ENCODE results near the gene LRP5.

DNA sequence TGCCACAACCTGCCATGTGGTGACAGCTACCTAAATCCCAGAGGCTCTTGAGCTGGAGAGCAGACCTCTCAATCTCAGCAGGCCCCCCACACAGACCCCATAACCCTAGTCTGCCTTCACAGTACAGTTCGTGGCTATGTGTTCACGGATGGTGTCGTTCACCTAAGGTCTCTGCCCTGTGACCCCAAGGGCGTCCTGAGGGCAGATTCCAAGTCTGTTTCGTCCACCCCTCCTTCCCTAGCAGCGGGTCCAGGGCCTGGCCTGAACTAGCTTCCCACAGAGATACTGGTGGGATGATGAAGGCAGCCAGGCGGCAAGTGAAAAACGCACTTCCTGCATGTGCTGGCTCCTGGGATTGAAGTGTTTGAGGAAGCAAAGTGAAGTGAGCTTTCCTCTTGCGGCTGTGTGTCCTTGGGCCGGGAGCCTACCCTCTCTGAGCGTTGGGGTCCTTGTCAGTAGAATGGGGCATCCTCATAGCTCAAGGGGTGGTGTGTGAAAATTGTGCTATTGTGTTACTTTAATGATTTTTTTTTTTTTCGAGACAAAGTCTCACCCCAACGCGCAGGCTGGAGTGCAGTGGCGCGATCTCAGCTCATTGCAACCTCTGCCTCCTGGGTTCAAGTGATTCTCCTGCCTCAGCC lies 70.1 kb downstream of the LRP5 start:
- TF ChIP-seq, protein P1, sequence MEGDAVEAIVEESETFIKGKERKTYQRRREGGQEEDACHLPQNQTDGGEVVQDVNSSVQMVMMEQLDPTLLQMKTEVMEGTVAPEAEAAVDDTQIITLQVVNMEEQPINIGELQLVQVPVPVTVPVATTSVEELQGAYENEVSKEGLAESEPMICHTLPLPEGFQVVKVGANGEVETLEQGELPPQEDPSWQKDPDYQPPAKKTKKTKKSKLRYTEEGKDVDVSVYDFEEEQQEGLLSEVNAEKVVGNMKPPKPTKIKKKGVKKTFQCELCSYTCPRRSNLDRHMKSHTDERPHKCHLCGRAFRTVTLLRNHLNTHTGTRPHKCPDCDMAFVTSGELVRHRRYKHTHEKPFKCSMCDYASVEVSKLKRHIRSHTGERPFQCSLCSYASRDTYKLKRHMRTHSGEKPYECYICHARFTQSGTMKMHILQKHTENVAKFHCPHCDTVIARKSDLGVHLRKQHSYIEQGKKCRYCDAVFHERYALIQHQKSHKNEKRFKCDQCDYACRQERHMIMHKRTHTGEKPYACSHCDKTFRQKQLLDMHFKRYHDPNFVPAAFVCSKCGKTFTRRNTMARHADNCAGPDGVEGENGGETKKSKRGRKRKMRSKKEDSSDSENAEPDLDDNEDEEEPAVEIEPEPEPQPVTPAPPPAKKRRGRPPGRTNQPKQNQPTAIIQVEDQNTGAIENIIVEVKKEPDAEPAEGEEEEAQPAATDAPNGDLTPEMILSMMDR (conservative IDR thresholded peaks at IDR 0.05; ENCODE audit: low read depth in 2 of 2) = no peak
- TF ChIP-seq, protein P2, sequence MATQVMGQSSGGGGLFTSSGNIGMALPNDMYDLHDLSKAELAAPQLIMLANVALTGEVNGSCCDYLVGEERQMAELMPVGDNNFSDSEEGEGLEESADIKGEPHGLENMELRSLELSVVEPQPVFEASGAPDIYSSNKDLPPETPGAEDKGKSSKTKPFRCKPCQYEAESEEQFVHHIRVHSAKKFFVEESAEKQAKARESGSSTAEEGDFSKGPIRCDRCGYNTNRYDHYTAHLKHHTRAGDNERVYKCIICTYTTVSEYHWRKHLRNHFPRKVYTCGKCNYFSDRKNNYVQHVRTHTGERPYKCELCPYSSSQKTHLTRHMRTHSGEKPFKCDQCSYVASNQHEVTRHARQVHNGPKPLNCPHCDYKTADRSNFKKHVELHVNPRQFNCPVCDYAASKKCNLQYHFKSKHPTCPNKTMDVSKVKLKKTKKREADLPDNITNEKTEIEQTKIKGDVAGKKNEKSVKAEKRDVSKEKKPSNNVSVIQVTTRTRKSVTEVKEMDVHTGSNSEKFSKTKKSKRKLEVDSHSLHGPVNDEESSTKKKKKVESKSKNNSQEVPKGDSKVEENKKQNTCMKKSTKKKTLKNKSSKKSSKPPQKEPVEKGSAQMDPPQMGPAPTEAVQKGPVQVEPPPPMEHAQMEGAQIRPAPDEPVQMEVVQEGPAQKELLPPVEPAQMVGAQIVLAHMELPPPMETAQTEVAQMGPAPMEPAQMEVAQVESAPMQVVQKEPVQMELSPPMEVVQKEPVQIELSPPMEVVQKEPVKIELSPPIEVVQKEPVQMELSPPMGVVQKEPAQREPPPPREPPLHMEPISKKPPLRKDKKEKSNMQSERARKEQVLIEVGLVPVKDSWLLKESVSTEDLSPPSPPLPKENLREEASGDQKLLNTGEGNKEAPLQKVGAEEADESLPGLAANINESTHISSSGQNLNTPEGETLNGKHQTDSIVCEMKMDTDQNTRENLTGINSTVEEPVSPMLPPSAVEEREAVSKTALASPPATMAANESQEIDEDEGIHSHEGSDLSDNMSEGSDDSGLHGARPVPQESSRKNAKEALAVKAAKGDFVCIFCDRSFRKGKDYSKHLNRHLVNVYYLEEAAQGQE (IDR thresholded peaks at IDR 0.05; ENCODE audit: unreplicated experiment) = no peak
- TF ChIP-seq CREB1 (CRISPR knock-in tag; IDR thresholded peaks at IDR 0.05; ENCODE audit: low read depth) = no peak
- no peak for TF ChIP-seq EZH2phosphoT487 (IDR thresholded peaks at IDR 0.05; ENCODE audit: unreplicated experiment)
